ENCODE results near the gene UBASH3A.
"Not testable (repeated sequence)": the region's sequence is repeated elsewhere in the genome, so short reads cannot be mapped to it uniquely, and the experiment has no call there.

The UBASH3A gene

DNA sequence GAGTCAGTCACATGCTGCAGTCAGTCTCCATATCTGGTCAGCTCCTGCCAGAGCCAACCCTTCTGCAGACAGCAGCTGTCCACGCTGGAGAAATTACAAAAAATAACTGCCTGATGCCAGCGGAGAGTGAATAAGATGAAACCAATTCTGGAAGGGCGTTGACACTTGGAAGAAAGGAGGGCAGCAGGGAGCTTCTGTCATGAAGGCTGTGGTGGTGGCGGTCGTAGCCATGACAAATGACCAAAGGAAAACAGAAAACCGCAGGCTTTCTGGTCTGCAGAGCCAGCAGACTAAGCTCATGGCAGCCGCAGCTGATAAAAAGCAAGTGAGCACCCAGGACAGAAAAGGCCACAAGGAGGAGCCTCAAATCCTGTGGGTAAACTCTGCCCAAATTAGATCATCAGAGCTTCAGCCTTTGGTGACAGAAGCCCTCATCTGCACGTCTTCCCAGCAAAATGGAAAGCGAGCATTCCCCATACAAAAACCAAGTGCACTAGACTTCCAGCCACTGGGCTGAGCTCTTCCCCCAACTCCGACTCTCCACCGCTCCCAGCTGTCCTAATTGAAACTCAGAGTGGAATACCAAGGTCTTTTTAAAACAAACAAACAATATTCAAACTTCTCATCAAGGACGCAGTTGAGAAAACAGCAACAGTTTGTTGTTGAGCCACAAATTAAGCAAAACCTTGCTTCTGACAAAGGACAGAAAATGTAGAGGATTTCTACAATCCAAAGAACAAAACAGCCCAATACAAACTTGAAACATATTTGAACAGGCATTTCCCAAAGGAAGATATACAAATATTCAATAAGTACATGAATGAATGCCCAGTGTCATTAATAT lies 63.7 kb downstream of the UBASH3A start:
- Histone ChIP-seq H3K4me1 (ENCODE audit: control insufficient read depth, insufficient read depth, low read length) (no peaks in the 10 kb centered on the region), H3K4me3 (ENCODE audit: low read length) (no peak overlapping the region), H3K9me3 (replicated peaks; ENCODE audit: low read length) (no peaks in the 10 kb centered on the region), H3K36me3 (ENCODE audit: insufficient read depth, low read length) (no peaks in the 10 kb centered on the region), H3K27me3 (ENCODE audit: control insufficient read depth, insufficient read depth, low read length) (peaks cover 33% of the 10 kb centered on the region), H3K9ac (ENCODE audit: low read depth, low read length) (no peak overlapping the region), H3K4me2 (ENCODE audit: low read length) (no peak overlapping the region)

DNA sequence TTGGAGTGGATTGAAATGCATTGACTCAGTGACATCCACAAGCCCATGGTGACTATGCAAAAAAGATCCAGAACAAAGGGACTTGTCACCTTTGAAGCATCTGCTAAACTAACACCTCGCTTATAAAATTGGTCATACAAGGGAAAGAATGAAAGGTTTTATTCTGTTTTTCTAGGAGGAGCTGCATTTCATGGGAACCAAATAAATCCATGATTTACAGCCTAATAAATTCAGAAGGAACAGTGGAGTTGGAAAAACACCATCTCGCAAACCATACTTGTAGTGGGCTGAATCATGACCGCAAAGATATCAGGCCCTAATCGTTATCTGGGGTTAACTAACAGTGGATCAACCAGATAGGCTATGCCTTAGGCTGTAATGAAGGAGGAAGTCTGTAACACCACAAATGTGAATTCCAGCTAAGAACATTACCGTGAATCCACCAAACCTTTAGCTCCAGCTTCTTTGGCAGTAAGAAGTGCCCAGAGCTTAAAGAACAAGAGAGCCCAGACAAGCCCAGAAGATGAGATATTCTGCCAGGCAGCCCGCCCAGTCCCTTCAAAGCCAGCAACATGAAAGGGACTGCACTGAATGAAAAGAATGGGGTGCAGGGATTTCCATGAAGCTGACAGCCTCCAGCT lies 64.9 kb downstream of the UBASH3A start:
- H3K9ac ChIP-seq (ENCODE audit: low read depth, low read length) = no peak overlapping the region
- H3K4me3 ChIP-seq (ENCODE audit: low read length) = no peak overlapping the region
- H3K9me3 ChIP-seq (replicated peaks; ENCODE audit: low read length) = no peaks in the 10 kb centered on the region
- H3K4me2 ChIP-seq (ENCODE audit: low read length) = no peak overlapping the region
- no peaks in the 10 kb centered on the region for H3K4me1 ChIP-seq (ENCODE audit: control insufficient read depth, insufficient read depth, low read length)
- peaks cover 33% of the 10 kb centered on the region for H3K27me3 ChIP-seq (ENCODE audit: control insufficient read depth, insufficient read depth, low read length)
- no peaks in the 10 kb centered on the region for H3K36me3 ChIP-seq (ENCODE audit: insufficient read depth, low read length)

DNA sequence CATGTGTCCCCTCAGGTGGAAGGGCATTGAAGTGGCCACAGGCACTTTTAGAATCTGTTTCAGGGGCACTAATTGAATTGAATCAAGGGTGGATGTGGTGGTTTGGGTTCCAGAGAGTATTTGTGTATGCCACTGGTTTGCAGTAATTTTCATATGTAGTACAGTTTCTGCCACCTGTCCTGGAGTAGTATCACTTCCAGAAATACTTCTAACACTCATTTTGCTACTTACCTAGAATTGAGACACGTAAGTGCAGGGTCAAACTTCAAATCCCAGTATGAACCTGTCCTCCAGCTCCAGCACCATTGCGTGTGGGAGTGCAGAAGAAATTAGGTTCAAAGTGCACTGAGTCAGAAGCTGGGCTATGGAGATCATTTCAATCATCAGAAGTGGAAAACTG lies 65.6 kb downstream of the UBASH3A start:
- Histone ChIP-seq H3K9me3 (replicated peaks; ENCODE audit: low read length) (no peaks in the 10 kb centered on the region), H3K9ac (ENCODE audit: low read depth, low read length) (no peak overlapping the region), H3K36me3 (ENCODE audit: insufficient read depth, low read length) (no peaks in the 10 kb centered on the region), H3K4me1 (ENCODE audit: control insufficient read depth, insufficient read depth, low read length) (no peaks in the 10 kb centered on the region), H3K4me2 (ENCODE audit: low read length) (no peak overlapping the region), H3K4me3 (ENCODE audit: low read length) (no peak overlapping the region), H3K27me3 (ENCODE audit: control insufficient read depth, insufficient read depth, low read length) (peaks cover 33% of the 10 kb centered on the region)

DNA sequence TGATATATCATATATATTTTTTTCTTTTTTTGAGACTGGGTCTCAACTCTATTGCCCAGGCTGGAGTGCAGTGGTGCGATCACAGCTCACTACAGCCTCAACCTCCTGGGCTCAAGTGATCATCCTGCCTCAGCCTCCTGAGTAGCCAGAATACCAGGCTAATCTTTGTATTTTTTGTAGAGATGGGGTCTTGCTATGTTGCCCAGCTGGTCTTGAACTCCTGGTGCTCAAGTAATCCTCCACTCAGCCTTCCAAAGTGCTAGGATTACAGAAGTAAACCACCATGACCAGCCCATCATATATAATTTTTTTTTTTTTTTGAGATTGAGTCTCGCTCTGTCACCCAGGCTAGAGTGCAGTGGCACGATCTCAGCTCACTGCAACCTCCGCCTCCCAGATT lies 66.0 kb downstream of the UBASH3A start:
- H3K9me3 ChIP-seq (replicated peaks; ENCODE audit: low read length); H3K4me2 ChIP-seq (ENCODE audit: low read length); H3K36me3 ChIP-seq (ENCODE audit: insufficient read depth, low read length); H3K4me3 ChIP-seq (ENCODE audit: low read length); H3K4me1 ChIP-seq (ENCODE audit: control insufficient read depth, insufficient read depth, low read length); H3K9ac ChIP-seq (ENCODE audit: low read depth, low read length): not testable (repeated sequence)
- H3K27me3 ChIP-seq (ENCODE audit: control insufficient read depth, insufficient read depth, low read length) = peaks cover 33% of the 10 kb centered on the region

DNA sequence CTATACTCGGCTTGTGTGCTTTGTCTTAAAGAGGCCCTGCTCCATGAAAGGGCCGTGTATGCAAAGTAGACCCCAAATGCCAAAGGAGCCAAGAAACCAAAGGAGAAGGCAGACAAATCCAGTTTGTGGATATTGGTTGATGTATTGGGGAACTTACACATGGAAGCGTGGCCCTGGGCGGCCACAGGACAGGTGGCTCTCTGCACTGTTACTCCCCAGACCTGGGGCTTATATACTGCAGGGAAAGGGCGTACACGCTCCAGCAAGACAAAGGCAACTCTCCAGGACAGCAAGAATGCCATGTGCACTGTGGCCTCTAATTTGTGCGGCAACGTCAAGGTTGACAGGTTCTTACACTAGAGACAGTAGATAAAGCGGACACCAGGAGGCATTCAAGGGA lies 67.5 kb downstream of the UBASH3A start:
- H3K36me3 ChIP-seq (ENCODE audit: insufficient read depth, low read length) = no peaks in the 10 kb centered on the region
- no peaks in the 10 kb centered on the region for H3K9me3 ChIP-seq (replicated peaks; ENCODE audit: low read length)
- H3K9ac ChIP-seq (ENCODE audit: low read depth, low read length) = no peak overlapping the region
- peaks cover 30% of the 10 kb centered on the region for H3K27me3 ChIP-seq (ENCODE audit: control insufficient read depth, insufficient read depth, low read length)
- H3K4me1 ChIP-seq (ENCODE audit: control insufficient read depth, insufficient read depth, low read length) = no peaks in the 10 kb centered on the region
- no peak overlapping the region for H3K4me2 ChIP-seq (ENCODE audit: low read length)
- no peak overlapping the region for H3K4me3 ChIP-seq (ENCODE audit: low read length)

DNA sequence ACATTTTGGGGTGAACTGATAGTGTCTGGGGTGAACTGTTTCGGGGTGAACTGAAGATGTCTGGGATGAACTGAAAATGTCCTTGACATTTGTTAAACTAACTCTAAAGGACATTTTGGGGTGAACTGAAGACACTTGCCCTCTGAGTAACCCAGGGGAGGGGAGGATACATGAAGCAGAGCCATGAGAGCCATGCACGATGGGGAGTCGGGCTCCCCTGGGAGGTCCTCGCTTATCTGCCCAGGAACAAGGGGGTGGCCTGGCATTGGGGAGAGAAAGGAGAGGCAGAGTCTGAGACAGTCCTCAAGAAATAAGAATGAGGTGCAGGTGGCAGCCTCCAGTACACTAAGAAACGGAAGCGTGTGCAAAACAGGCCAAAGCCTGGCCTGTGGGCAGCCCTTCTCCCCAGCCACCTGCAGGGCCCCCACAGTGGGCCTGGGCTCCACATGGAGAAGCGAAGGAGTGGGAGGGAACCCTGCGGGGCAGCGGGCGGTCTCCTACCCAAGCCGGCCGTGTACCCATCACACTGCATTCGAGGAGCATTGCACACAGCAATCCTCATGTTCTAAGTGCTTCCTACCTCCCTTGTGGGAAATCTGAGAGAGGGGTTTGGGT lies 68.1 kb downstream of the UBASH3A start:
- peaks cover 26% of the 10 kb centered on the region for H3K27me3 ChIP-seq (ENCODE audit: control insufficient read depth, insufficient read depth, low read length)
- H3K4me1 ChIP-seq (ENCODE audit: control insufficient read depth, insufficient read depth, low read length) = no peaks in the 10 kb centered on the region
- no peaks in the 10 kb centered on the region for H3K36me3 ChIP-seq (ENCODE audit: insufficient read depth, low read length)
- no peak overlapping the region for H3K4me3 ChIP-seq (ENCODE audit: low read length)
- no peaks in the 10 kb centered on the region for H3K9me3 ChIP-seq (replicated peaks; ENCODE audit: low read length)
- H3K4me2 ChIP-seq (ENCODE audit: low read length) = no peak overlapping the region
- no peak overlapping the region for H3K9ac ChIP-seq (ENCODE audit: low read depth, low read length)

DNA sequence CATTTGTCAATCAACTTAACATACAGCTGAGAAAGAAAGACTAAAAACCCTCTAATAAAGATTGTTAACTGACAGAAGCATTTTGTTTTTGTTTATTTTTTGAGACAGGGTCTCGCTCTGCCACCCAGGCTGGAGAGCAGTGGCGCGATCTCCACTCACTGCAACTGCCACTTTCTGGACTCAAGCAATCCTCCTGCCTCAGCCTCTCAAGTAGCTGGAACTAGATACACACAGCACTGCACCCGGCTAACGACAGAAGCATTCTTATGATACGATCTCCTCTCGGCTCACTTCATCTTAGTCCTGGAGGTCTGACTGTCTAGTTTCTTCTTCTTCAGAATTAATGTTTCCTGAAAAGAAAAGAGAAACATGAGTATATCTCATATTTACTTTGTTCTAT lies 68.8 kb downstream of the UBASH3A start:
- no peak overlapping the region for H3K4me2 ChIP-seq (ENCODE audit: low read length)
- H3K4me1 ChIP-seq (ENCODE audit: control insufficient read depth, insufficient read depth, low read length) = no peaks in the 10 kb centered on the region
- H3K9ac ChIP-seq (ENCODE audit: low read depth, low read length) = no peak overlapping the region
- no peaks in the 10 kb centered on the region for H3K36me3 ChIP-seq (ENCODE audit: insufficient read depth, low read length)
- H3K9me3 ChIP-seq (replicated peaks; ENCODE audit: low read length) = no peaks in the 10 kb centered on the region
- no peak overlapping the region for H3K4me3 ChIP-seq (ENCODE audit: low read length)
- peaks cover 19% of the 10 kb centered on the region for H3K27me3 ChIP-seq (ENCODE audit: control insufficient read depth, insufficient read depth, low read length)

DNA sequence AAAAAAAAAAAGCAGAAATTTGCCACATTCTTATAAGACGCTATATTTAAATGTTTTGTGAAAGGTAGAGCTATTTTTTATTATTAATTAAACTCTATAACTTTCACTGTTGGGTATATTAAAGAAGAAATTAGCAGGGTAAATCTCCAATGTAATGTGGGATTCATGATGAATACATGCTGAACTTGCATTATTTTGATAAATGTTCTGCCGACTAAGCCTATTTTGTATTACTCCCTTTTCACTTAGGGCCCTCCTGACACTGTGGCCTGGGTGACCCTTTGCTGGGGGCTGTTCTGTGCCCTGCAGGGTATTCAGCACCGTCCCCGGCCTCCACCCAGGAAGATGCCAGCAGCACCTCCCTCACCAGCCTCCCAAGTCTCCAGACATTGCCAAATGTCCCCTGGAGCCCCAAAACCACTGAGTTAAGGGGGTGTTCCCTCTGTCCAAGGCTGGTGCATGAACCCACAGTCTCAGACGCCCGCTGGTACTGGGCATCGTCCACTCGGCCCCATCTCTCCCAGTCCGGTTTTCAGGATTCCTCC lies 69.9 kb downstream of the UBASH3A start:
- peaks cover 18% of the 10 kb centered on the region for H3K27me3 ChIP-seq (ENCODE audit: control insufficient read depth, insufficient read depth, low read length)
- H3K4me2 ChIP-seq (ENCODE audit: low read length) = no peak overlapping the region
- no peak overlapping the region for H3K9ac ChIP-seq (ENCODE audit: low read depth, low read length)
- H3K4me3 ChIP-seq (ENCODE audit: low read length) = no peak overlapping the region
- H3K9me3 ChIP-seq (replicated peaks; ENCODE audit: low read length) = no peaks in the 10 kb centered on the region
- no peaks in the 10 kb centered on the region for H3K4me1 ChIP-seq (ENCODE audit: control insufficient read depth, insufficient read depth, low read length)
- no peaks in the 10 kb centered on the region for H3K36me3 ChIP-seq (ENCODE audit: insufficient read depth, low read length)

DNA sequence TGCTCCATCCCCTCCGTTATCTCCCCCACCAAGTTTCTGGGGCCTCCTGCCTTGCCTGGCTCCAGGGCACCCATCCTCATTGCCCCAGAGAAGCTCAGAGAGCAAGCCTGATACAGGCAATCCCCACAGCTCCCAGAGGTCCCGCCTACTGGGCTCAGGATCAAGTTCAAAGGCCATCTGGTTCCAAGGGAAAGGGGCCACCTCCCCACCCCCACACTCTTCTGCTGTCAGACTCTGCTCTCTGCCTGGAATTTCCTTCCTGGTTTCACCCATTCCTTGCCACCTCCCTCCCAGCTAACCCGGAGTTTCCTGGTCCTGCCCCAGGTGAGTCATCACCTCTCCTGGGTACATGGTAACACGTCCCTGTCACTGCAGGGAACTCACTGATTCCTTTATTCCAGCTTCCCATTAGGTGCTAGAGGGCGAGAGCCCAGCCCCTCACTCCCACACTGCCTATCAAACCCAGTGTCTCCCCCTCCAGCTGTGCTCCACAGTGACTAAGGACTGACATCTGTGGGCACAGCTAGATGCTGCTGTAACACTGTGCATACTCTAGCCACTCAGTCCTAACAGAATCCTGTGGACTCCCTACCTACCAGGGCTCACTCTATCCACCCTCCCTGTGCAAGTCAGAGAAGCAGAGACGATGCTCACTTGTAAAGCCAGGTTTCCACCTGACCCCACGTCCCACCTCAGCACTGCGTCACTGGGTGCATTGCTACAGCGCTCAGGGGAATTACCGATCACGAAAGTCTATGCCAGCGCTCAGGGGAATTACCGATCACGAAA lies 70.5 kb downstream of the UBASH3A start:
- peaks cover 15% of the 10 kb centered on the region for H3K27me3 ChIP-seq (ENCODE audit: control insufficient read depth, insufficient read depth, low read length)
- no peak overlapping the region for H3K4me3 ChIP-seq (ENCODE audit: low read length)
- no peaks in the 10 kb centered on the region for H3K4me1 ChIP-seq (ENCODE audit: control insufficient read depth, insufficient read depth, low read length)
- H3K4me2 ChIP-seq (ENCODE audit: low read length) = no peak overlapping the region
- H3K36me3 ChIP-seq (ENCODE audit: insufficient read depth, low read length) = no peaks in the 10 kb centered on the region
- H3K9me3 ChIP-seq (replicated peaks; ENCODE audit: low read length) = no peaks in the 10 kb centered on the region
- H3K9ac ChIP-seq (ENCODE audit: low read depth, low read length) = no peak overlapping the region

DNA sequence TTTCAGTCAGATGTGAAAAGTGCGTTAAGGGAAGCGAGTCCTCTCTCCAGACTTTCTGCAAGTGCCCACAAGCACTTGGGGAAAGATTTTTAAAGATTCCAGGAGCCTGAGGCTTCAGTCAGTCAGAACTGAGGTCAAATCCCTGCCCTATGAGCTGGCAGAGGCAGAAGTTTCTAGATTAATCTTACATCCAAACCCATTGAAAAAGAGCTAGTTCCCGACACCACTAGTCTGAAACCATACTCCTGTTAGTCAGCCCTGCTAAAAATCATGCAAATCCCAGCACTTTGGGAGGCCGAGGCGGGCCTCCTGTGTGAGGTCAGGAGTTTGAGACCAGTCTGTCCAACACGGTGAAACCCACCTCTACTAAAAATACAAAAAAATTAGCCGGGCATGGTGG lies 71.3 kb downstream of the UBASH3A start:
- Histone ChIP-seq H3K36me3 (ENCODE audit: insufficient read depth, low read length) (no peaks in the 10 kb centered on the region), H3K4me2 (ENCODE audit: low read length) (no peak overlapping the region), H3K9ac (ENCODE audit: low read depth, low read length) (no peak overlapping the region), H3K4me1 (ENCODE audit: control insufficient read depth, insufficient read depth, low read length) (no peaks in the 10 kb centered on the region), H3K27me3 (ENCODE audit: control insufficient read depth, insufficient read depth, low read length) (peaks cover 12% of the 10 kb centered on the region), H3K9me3 (replicated peaks; ENCODE audit: low read length) (no peaks in the 10 kb centered on the region), H3K4me3 (ENCODE audit: low read length) (no peak overlapping the region)

All from skeletal muscle satellite cell (primary cell).